ENCODE data around the gene ADD1.
"Not testable (repeated sequence)": the region's sequence is repeated elsewhere in the genome, so short reads cannot be mapped to it uniquely, and the experiment has no call there.

ADD1 gene

GRCh38 chr4:2947926-2948325 lies 104.3 kb downstream of the ADD1 start:
- peaks cover 64% of the 10 kb centered on the region for H3K36me3 Mint-ChIP-seq
- no peak for DNase-seq
- H3K27ac Mint-ChIP-seq = no peak overlapping the region
- no peaks in the 10 kb centered on the region for H3K9me3 Mint-ChIP-seq
- no peaks in the 10 kb centered on the region for H3K4me1 Mint-ChIP-seq
- H3K27me3 Mint-ChIP-seq = no peaks in the 10 kb centered on the region
- H3K4me3 Mint-ChIP-seq = no peak overlapping the region
- CTCF ChIA-PET = interaction anchor here (1.1 to 2.1 kb wide), 4 partner anchors 12 to 89 kb away, joined by 4 to 6 read pairs (median 5); no protein-coding TSS in a partner anchor

DNA sequence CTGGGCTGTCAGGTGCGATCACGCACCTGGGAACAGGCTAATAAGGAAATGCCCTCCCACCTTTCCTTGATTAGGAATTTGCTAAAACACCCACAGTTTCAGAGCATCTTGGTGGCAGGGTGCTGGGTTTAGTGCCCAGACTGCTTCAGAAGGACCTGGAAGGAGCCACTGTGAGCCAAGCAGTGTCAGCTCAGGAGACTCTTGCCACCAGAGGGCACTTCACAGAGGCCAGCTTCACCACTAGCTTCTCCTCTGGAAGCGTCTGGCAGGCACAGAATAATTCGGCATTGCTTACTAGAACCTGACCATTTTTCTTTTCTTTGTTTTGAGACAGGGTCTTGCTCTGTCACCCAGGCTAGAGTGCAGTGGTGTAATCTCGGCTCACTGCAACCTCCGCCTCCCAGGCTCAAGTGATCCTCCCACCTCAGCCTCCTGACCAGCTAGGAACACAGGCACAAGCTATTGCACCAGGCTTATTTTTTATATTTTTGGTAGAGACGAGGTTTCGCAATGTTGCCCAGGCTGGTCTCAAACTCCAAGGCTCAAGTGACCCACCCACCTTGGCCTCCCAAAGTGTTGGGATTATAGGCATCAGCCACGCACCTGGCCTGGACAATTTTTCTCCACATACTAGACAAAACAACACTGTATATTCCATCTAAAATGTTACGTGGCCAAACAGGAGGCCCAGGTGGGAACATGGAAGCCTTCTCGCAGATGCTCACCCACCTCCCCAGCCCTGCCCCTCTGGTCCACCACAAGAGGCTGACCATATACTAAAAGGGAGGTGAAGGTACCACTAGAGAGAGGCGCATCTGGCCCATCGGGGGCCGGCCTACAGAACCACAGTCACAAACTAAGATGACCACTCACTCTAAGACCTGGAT lies 105.5 kb downstream of the ADD1 start:
- Mint-ChIP-seq H3K36me3 (peaks cover 68% of the 10 kb centered on the region), H3K27me3 (no peaks in the 10 kb centered on the region), H3K4me3 (no peak overlapping the region), H3K4me1 (peaks cover 7% of the 10 kb centered on the region), H3K27ac (peak overlapping the region; percentile 53), H3K9me3 (no peaks in the 10 kb centered on the region)
- CTCF ChIA-PET = interaction anchor here (0.7 to 2.1 kb wide), 7 partner anchors 11 to 186 kb away, joined by 3 to 7 read pairs (median 5); no protein-coding TSS in a partner anchor
- DNase-seq = peak; percentile 53

DNA sequence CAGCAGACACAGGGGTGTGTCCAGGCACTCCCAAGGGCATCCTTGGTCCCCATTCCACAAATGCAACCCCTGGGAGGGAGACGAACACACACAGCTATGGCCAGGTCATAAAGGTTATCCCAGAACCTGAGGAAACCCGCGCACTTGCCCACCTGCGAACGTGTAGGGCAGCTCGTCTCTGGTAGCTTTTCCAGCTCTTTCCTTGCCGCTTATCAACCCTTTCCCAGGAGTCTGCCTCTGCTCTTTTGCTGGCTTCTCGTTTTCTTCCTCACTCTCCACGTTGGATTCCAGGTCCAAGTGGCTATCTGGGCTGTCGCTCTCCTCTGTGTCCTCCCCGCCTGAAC lies 106.1 kb downstream of the ADD1 start:
- Mint-ChIP-seq H3K9me3 (no peaks in the 10 kb centered on the region), H3K4me3 (no peak overlapping the region), H3K4me1 (peaks cover 13% of the 10 kb centered on the region), H3K27ac (peak overlapping the region; percentile 34), H3K36me3 (peaks cover 70% of the 10 kb centered on the region), H3K27me3 (no peaks in the 10 kb centered on the region)
- CTCF ChIA-PET = interaction anchor here (1.4 to 2.1 kb wide), 2 partner anchors 10 to 12 kb away, joined by 6 to 7 read pairs; no protein-coding TSS in a partner anchor
- no peak for DNase-seq

DNA sequence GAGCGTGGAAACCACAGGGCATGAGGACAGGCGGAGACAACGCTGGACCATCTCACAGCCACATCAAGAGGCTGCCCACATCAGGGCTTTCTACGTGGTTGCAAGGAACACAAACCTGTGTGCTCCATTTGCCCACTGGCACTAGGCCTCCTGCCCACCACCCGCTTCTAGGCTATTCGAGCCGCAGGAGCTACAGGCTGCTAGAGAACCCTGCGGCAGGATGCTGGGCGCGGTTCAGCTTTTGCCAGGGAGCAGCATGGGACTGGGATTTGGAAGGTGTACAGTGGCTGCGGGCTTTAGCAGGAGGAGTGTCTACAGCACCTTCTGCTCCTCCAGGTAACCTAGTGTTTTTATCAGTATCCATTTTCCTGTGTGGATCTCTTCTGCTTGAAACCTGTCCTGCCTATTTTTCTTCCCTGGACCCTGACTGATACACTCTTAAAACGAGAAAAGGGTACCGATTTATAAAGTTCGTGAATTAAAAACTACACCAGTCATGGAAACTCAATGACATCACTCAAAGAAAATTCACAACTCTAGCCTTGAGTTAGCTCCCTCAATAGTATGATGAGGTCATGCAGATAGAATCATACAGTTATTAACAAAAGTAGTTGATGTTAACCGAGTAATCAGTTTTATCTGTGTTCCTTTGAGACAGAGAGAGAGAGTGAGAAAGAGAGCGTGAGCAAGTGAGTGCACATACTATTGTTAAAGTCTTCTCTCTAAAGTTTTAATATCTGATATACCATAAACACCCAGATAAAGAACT lies 106.8 kb downstream of the ADD1 start:
- H3K36me3 Mint-ChIP-seq = peaks cover 68% of the 10 kb centered on the region

GRCh38 chr4:2953496-2953895 lies 109.9 kb downstream of the ADD1 start:
- H3K4me1 Mint-ChIP-seq = peaks cover 43% of the 10 kb centered on the region

More for the DNA sequence above, 106.8 kb downstream of the ADD1 start:
- Mint-ChIP-seq H3K27me3 (no peaks in the 10 kb centered on the region), H3K27ac (no peak overlapping the region), H3K4me1 (peaks cover 17% of the 10 kb centered on the region), H3K9me3 (no peaks in the 10 kb centered on the region), H3K4me3 (no peak overlapping the region)
- CTCF ChIA-PET = interaction anchor here (0.5 to 2.2 kb wide), 3 partner anchors 9 to 20 kb away, joined by 3 to 11 read pairs (median 6); no protein-coding TSS in a partner anchor
- no peak for DNase-seq

GRCh38 chr4:2954358-2955185 lies 110.9 kb downstream of the ADD1 start:
- Mint-ChIP-seq H3K4me3 (peak overlapping the region; percentile 31), H3K4me1 (peaks cover 52% of the 10 kb centered on the region), H3K36me3 (peaks cover 67% of the 10 kb centered on the region)

More at GRCh38 chr4:2953496-2953895, 109.9 kb downstream of the ADD1 start:
- Mint-ChIP-seq H3K27me3 (no peaks in the 10 kb centered on the region), H3K9me3 (no peaks in the 10 kb centered on the region), H3K4me3 (no peak overlapping the region), H3K27ac (peak overlapping the region; percentile 95), H3K36me3 (peaks cover 67% of the 10 kb centered on the region)
- CTCF ChIA-PET = interaction anchor here (1.0 to 2.4 kb wide), 11 partner anchors 8 to 224 kb away, joined by 3 to 24 read pairs (median 4); no protein-coding TSS in a partner anchor
- no peak for DNase-seq

GRCh38 chr4:2955186-2956044 lies 111.8 kb downstream of the ADD1 start:
- CTCF ChIA-PET = interaction anchor here (0.9 to 1.5 kb wide), 6 partner anchors 9 to 188 kb away, joined by 3 to 6 read pairs (median 4); no protein-coding TSS in a partner anchor
- Mint-ChIP-seq H3K4me1 (peaks cover 55% of the 10 kb centered on the region), H3K27ac (peak overlapping the region; percentile 79), H3K36me3 (peaks cover 61% of the 10 kb centered on the region)
- DNase-seq, H3K27me3 Mint-ChIP-seq, H3K4me3 Mint-ChIP-seq, H3K9me3 Mint-ChIP-seq: not testable (repeated sequence)

More at GRCh38 chr4:2954358-2955185, 110.9 kb downstream of the ADD1 start:
- DNase-seq = peak; percentile 62
- Mint-ChIP-seq H3K27me3 (no peaks in the 10 kb centered on the region), H3K9me3 (no peaks in the 10 kb centered on the region), H3K27ac (peak overlapping the region; percentile 95)
- CTCF ChIA-PET = interaction anchor here (0.7 to 2.4 kb wide), 20 partner anchors 8 to 225 kb away, joined by 3 to 24 read pairs (median 4); partner anchors contain the start of genes GRK4 and NOP14

- H3K4me3 Mint-ChIP-seq = no peak overlapping the region
- no peaks in the 10 kb centered on the region for H3K9me3 Mint-ChIP-seq
- peaks cover 64% of the 10 kb centered on the region for H3K4me1 Mint-ChIP-seq
- H3K36me3 Mint-ChIP-seq = peaks cover 45% of the 10 kb centered on the region
- DNase-seq = no peak
- peak overlapping the region; percentile 0 for H3K27ac Mint-ChIP-seq
- H3K27me3 Mint-ChIP-seq = no peaks in the 10 kb centered on the region
- CTCF ChIA-PET = no interaction called here
Measured at GRCh38 chr4:2958446-2958845, 114.8 kb downstream of the ADD1 start.

DNA sequence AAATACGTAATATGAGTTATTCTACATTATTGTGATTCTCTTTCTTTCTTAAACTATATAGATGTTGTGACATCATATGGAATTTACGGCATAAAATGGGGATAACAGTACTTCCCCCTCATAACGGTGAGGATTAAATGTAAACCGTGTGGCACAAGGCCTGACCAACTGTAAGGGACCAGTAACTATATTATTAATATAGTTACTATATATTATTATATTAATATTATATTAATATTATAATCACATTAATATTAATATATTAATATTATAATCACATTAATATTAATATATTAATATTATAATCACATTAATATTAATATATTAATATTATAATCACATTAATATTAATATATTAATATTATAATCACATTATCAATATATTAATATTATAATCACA lies 116.8 kb downstream of the ADD1 start:
- H3K4me3 Mint-ChIP-seq, H3K9me3 Mint-ChIP-seq, DNase-seq, H3K27ac Mint-ChIP-seq, H3K27me3 Mint-ChIP-seq: not testable (repeated sequence)
- peaks cover 59% of the 10 kb centered on the region for H3K4me1 Mint-ChIP-seq
- CTCF ChIA-PET = interaction anchor here (0.7 to 1.3 kb wide), 2 partner anchors 11 to 252 kb away, joined by 3 to 6 read pairs; no protein-coding TSS in a partner anchor
- peaks cover 32% of the 10 kb centered on the region for H3K36me3 Mint-ChIP-seq

- H3K9me3 Mint-ChIP-seq = no peaks in the 10 kb centered on the region
- H3K4me1 Mint-ChIP-seq = peaks cover 49% of the 10 kb centered on the region
- peaks cover 22% of the 10 kb centered on the region for H3K36me3 Mint-ChIP-seq
- peak overlapping the region; percentile 80 for H3K4me3 Mint-ChIP-seq
- DNase-seq = peak; percentile 47
- CTCF ChIA-PET = interaction anchor here (1.5 to 1.9 kb wide), 2 partner anchors 10 to 12 kb away, joined by 5 to 7 read pairs; no protein-coding TSS in a partner anchor
- H3K27ac Mint-ChIP-seq = peak overlapping the region; percentile 90
- H3K27me3 Mint-ChIP-seq = peaks cover 3% of the 10 kb centered on the region
Measured at GRCh38 chr4:2961421-2961810, 117.8 kb downstream of the ADD1 start.

DNA sequence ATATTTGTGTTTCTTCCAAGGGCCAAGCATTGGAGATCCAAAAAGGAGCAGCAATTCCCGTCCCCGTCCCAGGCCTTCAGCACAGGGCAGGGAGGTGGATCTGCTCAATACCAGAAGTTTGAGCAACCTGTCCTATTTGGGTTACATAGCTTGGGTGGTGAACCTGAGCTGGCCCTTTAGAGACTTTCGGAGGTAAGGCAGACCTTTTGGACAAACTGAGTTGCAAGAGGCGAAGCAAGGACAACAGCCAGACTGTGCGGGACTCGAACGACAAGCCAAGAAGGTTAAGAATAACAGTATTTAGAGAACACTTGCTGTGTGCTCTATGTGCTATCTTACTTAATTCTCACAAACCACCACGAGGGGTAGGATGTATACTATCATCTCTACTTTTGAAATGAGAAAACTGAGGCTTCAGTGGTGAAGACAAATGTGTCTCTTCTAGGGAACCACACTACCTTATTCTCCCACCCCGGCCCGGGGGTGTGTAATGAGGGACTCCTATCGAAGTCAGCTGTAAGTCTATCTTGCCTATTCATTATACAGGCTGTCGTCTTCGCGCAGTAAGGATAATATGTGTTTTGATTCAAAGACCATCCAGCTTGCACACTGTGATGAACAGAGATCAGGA lies 118.3 kb downstream of the ADD1 start:
- CTCF ChIA-PET = interaction anchor here (1.1 to 1.9 kb wide), 4 partner anchors 8 to 80 kb away, joined by 3 to 7 read pairs (median 6); no protein-coding TSS in a partner anchor
- peak overlapping the region; percentile 90 for H3K27ac Mint-ChIP-seq
- H3K4me1 Mint-ChIP-seq = peaks cover 47% of the 10 kb centered on the region
- peaks cover 3% of the 10 kb centered on the region for H3K27me3 Mint-ChIP-seq
- no peaks in the 10 kb centered on the region for H3K9me3 Mint-ChIP-seq
- DNase-seq = peak; percentile 61
- peaks cover 18% of the 10 kb centered on the region for H3K36me3 Mint-ChIP-seq
- H3K4me3 Mint-ChIP-seq = peak overlapping the region; percentile 80

- H3K27ac Mint-ChIP-seq = peak overlapping the region; percentile 90
- peaks cover 41% of the 10 kb centered on the region for H3K4me1 Mint-ChIP-seq
- DNase-seq = no peak
- no peaks in the 10 kb centered on the region for H3K9me3 Mint-ChIP-seq
- H3K27me3 Mint-ChIP-seq = peaks cover 3% of the 10 kb centered on the region
- peak overlapping the region; percentile 80 for H3K4me3 Mint-ChIP-seq
- peaks cover 14% of the 10 kb centered on the region for H3K36me3 Mint-ChIP-seq
- CTCF ChIA-PET = interaction anchor here (1.0 to 4.6 kb wide), 7 partner anchors 8 to 79 kb away, joined by 3 to 25 read pairs (median 6); no protein-coding TSS in a partner anchor
Measured at GRCh38 chr4:2962614-2963174, 119.0 kb downstream of the ADD1 start.

Data from activated naive CD4-positive, alpha-beta T cell treated with anti-CD3 and anti-CD28 coated beads, Interleukin-2, amount 10 ng/mL, durations not matched to agents 7 days and 5 days (primary cell).